GM21390 (cell line): ENCODE measurements around the gene KISS1.
"Not testable (repeated sequence)": the region's sequence is repeated elsewhere in the genome, so short reads cannot be mapped to it uniquely, and the experiment has no call there.

Experiments used
- ATAC-seq: cut with Tn5 transposase; IDR thresholded peaks from one replicate; pipeline ENCODE4 v1.9.1; 2021; ENCODE audit not compliant: unreplicated experiment

KISS1 gene

GRCh38 chr1:204196068-204196795 lies at the start of gene KISS1:
KISS1 (minus strand) TSS chr1:204196491; CDS start chr1:204192876, 3,615 bp downstream.
- ATAC-seq: no peak

- no peak for ATAC-seq
Observed at GRCh38 chr1:204242920-204243319, 46.6 kb upstream of the KISS1 start.

- ATAC-seq: no peak
Observed at GRCh38 chr1:204241914-204242313, 45.6 kb upstream of the KISS1 start.

GRCh38 chr1:204241050-204241449 lies 44.8 kb upstream of the KISS1 start:
- no peak for ATAC-seq

GRCh38 chr1:204240233-204240632 lies 43.9 kb upstream of the KISS1 start:
- no peak for ATAC-seq

- ATAC-seq: not testable (repeated sequence)
Observed at GRCh38 chr1:204239401-204239800, 43.1 kb upstream of the KISS1 start.

- ATAC-seq: not testable (repeated sequence)
Observed at GRCh38 chr1:204238520-204238919, 42.2 kb upstream of the KISS1 start.

- ATAC-seq: not testable (repeated sequence)
Observed at GRCh38 chr1:204237515-204237914, 41.2 kb upstream of the KISS1 start.

- no peak for ATAC-seq
Observed at GRCh38 chr1:204232526-204232925, 36.2 kb upstream of the KISS1 start.

GRCh38 chr1:204230211-204230610 lies 33.9 kb upstream of the KISS1 start:
- no peak for ATAC-seq

GRCh38 chr1:204228896-204229295 lies 32.6 kb upstream of the KISS1 start:
- no peak for ATAC-seq

- no peak for ATAC-seq
Observed at GRCh38 chr1:204227996-204228785, 31.9 kb upstream of the KISS1 start.

GRCh38 chr1:204227351-204227750 lies 31.1 kb upstream of the KISS1 start:
- no peak for ATAC-seq

GRCh38 chr1:204225841-204226735 lies 29.8 kb upstream of the KISS1 start:
- ATAC-seq: no peak

GRCh38 chr1:204224655-204225054 lies 28.4 kb upstream of the KISS1 start:
- no peak for ATAC-seq

- no peak for ATAC-seq
Observed at GRCh38 chr1:204223129-204223860, 27.0 kb upstream of the KISS1 start.

- ATAC-seq: no peak
Observed at GRCh38 chr1:204222764-204223055, 26.4 kb upstream of the KISS1 start.

GRCh38 chr1:204222006-204222763 lies 25.9 kb upstream of the KISS1 start:
- no peak for ATAC-seq

GRCh38 chr1:204221271-204221670 lies 25.0 kb upstream of the KISS1 start:
- no peak for ATAC-seq

- no peak for ATAC-seq
Observed at GRCh38 chr1:204219971-204220616, 23.8 kb upstream of the KISS1 start.
